CD4-positive, alpha-beta T cell (primary cell): ENCODE data around the gene OR10P1. TPM values are rescaled to one million over a fixed set of nuclear protein-coding genes. Genes with fewer than 3 reads are reported as not detected.

Experiments
- ATAC-seq: fragments of 200-7000 bp; cut with Tn5 transposase; one replicate; pipeline ENCODE4 v1.10.0; 2022; ENCODE audit warnings: mild to moderate bottlenecking; ENCODE audit not compliant: poor library complexity
- CTCF ChIA-PET: fragments of 350-600 bp; sonication (Branson Sonifier 250); formaldehyde crosslinking; loops from one replicate; lab custom pipeline; 2021; ENCODE audit warnings: antibody characterized with exemption, inconsistent platforms; lab: Charles Lee
- POLR2A ChIA-PET: fragments of 350-600 bp; sonication (Branson Sonifier 250); formaldehyde crosslinking; loops from one replicate; lab custom pipeline; 2021; ENCODE audit warnings: antibody characterized with exemption, inconsistent platforms; lab: Charles Lee
- DNase-seq, 14 experiments: peaks; one replicate each; pipeline ENCODE4 v3.0.0-alpha.2; 2013 to 2020; ENCODE audit warnings: mixed read lengths in 2 of 14
- H3K27ac ChIP-seq, 2 donors: one replicate each; pipeline versions ENCODE4 v1.5.1 to v1.7.0; 2013; ENCODE audit warnings: low read length in 2 of 2, low read depth in 1 of 2, mild to moderate bottlenecking in 1 of 2
- H3K27me3 ChIP-seq, 2 experiments: 1 replicate in 1 of 2; 2 replicates in 1 of 2; pipeline versions ENCODE4 v1.6.1 to v1.7.0; 2013; ENCODE audit warnings: low read length in 2 of 2, control low read depth in 1 of 2, mild to moderate bottlenecking in 1 of 2, moderate library complexity in 1 of 2; ENCODE audit not compliant: insufficient read depth in 2 of 2, control insufficient read depth in 1 of 2
- H3K36me3 ChIP-seq: one replicate; pipeline ENCODE4 v1.6.1; 2013; ENCODE audit warnings: low read length, control low read depth; ENCODE audit not compliant: insufficient read depth
- H3K4me1 ChIP-seq: one replicate; pipeline ENCODE4 v1.6.1; 2013; ENCODE audit warnings: low read length, control low read depth; ENCODE audit not compliant: insufficient read depth
- H3K4me3 ChIP-seq: one replicate; pipeline ENCODE4 v1.5.1; 2013; ENCODE audit warnings: mild to moderate bottlenecking, low read length, moderate library complexity
- H3K9me3 ChIP-seq, 2 experiments: 1 replicate in 1 of 2; 2 replicates in 1 of 2; pipeline versions ENCODE4 v1.6.1 to v1.7.0; 2013; ENCODE audit warnings: low read length in 2 of 2, mild to moderate bottlenecking in 2 of 2, control low read depth in 1 of 2, moderate library complexity in 1 of 2; ENCODE audit not compliant: control insufficient read depth in 1 of 2, insufficient read depth in 1 of 2
- H3K27ac Mint-ChIP-seq: one replicate; pipeline ENCODE4 v1.8.0; 2020; ENCODE audit warnings: mixed read lengths
- H3K27me3 Mint-ChIP-seq: one replicate; pipeline ENCODE4 v1.8.0; 2021; ENCODE audit warnings: mixed read lengths
- H3K36me3 Mint-ChIP-seq: one replicate; pipeline ENCODE4 v1.8.0; 2021; ENCODE audit warnings: low read depth, mixed read lengths
- H3K4me1 Mint-ChIP-seq: one replicate; pipeline ENCODE4 v1.8.0; 2021; ENCODE audit warnings: low read depth, mixed read lengths
- H3K4me3 Mint-ChIP-seq: one replicate; pipeline ENCODE4 v1.8.0; 2020; ENCODE audit warnings: mild to moderate bottlenecking, mixed read lengths
- H3K9me3 Mint-ChIP-seq: one replicate; pipeline ENCODE4 v1.8.0; 2020; ENCODE audit warnings: mixed read lengths
- intact Hi-C, 2 experiments: fragments of 100-400 bp; cut with DNase I in 1 of 2; cut with micrococcal nuclease in 1 of 2; formaldehyde crosslinking; loops; one replicate each; pipeline versions ENCODE4 v1.15.1 to v1.9.0; 2023 to 2025; cut with DNase I, micrococcal nuclease
- total RNA-seq, 174 experiments: library from RNA in 2 of 174; stranded (reverse) in 2 of 174; gene quantifications; one replicate each; pipeline ENCODE4 v1.2.3 and lab custom pipeline; 2021 to 2026
- TF ChIP-seq, protein P1 (sequence below): fragments of 200-600 bp; IDR thresholded peaks from one replicate; pipeline ENCODE4 v1.8.0; 2022; ENCODE audit warnings: antibody characterized with exemption, mild to moderate bottlenecking

The OR10P1 gene
- total RNA-seq, 2 experiments from 2014 or later: not detected

DNA sequence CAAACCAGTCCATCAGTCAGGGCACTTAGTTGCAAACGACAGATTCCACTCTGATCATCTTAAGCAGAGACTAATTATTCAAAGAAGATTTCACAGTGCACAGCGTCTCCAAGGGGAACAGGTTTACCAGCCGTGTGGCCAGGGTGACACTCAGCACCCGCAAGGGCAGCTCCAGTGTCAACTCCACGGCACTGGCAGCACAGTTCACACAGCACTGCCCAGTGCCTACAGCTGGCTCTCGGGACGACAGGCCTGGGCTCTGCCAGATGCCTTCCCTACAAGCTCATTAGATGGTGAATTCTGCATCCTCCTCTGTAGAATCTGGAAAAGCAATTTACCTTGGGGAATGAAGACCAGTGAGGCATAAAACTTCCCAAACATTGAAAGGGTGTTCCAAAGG lies 4.9 kb downstream of the OR10P1 start:
- intact Hi-C loops: no loop called here
- Histone ChIP-seq H3K9me3 (no peaks in the 10 kb centered on the region), H3K4me3 (no peak overlapping the region), H3K36me3 (no peaks in the 10 kb centered on the region), H3K27ac (no peak overlapping the region), H3K27me3 (no peaks in the 10 kb centered on the region), H3K4me1 (peaks cover 41% of the 10 kb centered on the region)
- Mint-ChIP-seq H3K27me3 (peaks cover 14% of the 10 kb centered on the region), H3K4me1 (peaks cover 30% of the 10 kb centered on the region), H3K4me3 (no peak overlapping the region), H3K27ac (no peak overlapping the region), H3K36me3 (no peaks in the 10 kb centered on the region), H3K9me3 (no peaks in the 10 kb centered on the region)
- POLR2A ChIA-PET: no interaction called here
- DNase-seq (no peak), ATAC-seq (no peak)
- CTCF ChIA-PET: interaction anchor here (1.8 kb wide), 1 partner anchor 14 kb away, joined by 5 read pairs; no protein-coding TSS in a partner anchor
- TF ChIP-seq, protein P1, sequence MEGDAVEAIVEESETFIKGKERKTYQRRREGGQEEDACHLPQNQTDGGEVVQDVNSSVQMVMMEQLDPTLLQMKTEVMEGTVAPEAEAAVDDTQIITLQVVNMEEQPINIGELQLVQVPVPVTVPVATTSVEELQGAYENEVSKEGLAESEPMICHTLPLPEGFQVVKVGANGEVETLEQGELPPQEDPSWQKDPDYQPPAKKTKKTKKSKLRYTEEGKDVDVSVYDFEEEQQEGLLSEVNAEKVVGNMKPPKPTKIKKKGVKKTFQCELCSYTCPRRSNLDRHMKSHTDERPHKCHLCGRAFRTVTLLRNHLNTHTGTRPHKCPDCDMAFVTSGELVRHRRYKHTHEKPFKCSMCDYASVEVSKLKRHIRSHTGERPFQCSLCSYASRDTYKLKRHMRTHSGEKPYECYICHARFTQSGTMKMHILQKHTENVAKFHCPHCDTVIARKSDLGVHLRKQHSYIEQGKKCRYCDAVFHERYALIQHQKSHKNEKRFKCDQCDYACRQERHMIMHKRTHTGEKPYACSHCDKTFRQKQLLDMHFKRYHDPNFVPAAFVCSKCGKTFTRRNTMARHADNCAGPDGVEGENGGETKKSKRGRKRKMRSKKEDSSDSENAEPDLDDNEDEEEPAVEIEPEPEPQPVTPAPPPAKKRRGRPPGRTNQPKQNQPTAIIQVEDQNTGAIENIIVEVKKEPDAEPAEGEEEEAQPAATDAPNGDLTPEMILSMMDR: no peak

- peak in 3 of 14 experiments; percentile 13 to 40 (median 36) for DNase-seq
- no peak overlapping the region for H3K4me3 ChIP-seq
- Mint-ChIP-seq H3K27me3 (peaks cover 8% of the 10 kb centered on the region), H3K27ac (no peak overlapping the region), H3K4me1 (peaks cover 27% of the 10 kb centered on the region), H3K9me3 (no peaks in the 10 kb centered on the region), H3K36me3 (no peaks in the 10 kb centered on the region), H3K4me3 (no peak overlapping the region)
- CTCF ChIA-PET: interaction anchor here (1.8 kb wide), 1 partner anchor 14 kb away, joined by 5 read pairs; no protein-coding TSS in a partner anchor
- no peaks in the 10 kb centered on the region for H3K9me3 ChIP-seq
- no peaks in the 10 kb centered on the region for H3K27me3 ChIP-seq
- H3K27ac ChIP-seq: no peak overlapping the region
- TF ChIP-seq, protein P1: no peak
- no peaks in the 10 kb centered on the region for H3K36me3 ChIP-seq
- POLR2A ChIA-PET: no interaction called here
- peaks cover 39% of the 10 kb centered on the region for H3K4me1 ChIP-seq
- intact Hi-C loops: loop anchor here in 1 of 2 experiments (2.0 kb wide), 1 partner anchor 15 kb away; no protein-coding TSS in a partner anchor
- ATAC-seq: no peak
These were observed 5.6 kb downstream of the OR10P1 start for GRCh38 chr12:55642267-55642666.

GRCh38 chr12:55642669-55643068 lies 6.0 kb downstream of the OR10P1 start:
- Mint-ChIP-seq H3K4me3 (no peak overlapping the region), H3K27me3 (peaks cover 4% of the 10 kb centered on the region), H3K9me3 (no peaks in the 10 kb centered on the region), H3K4me1 (peaks cover 23% of the 10 kb centered on the region), H3K27ac (no peak overlapping the region), H3K36me3 (no peaks in the 10 kb centered on the region)
- no peak for ATAC-seq
- H3K27ac ChIP-seq: no peak overlapping the region
- ChIA-PET CTCF (interaction anchor here (1.8 kb wide), 1 partner anchor 13 kb away, joined by 5 read pairs; no protein-coding TSS in a partner anchor), POLR2A (no interaction called here)
- peak in 5 of 14 experiments; percentile 12 to 51 (median 42) for DNase-seq
- TF ChIP-seq, protein P1: no peak
- no peaks in the 10 kb centered on the region for H3K9me3 ChIP-seq
- H3K4me1 ChIP-seq: peaks cover 37% of the 10 kb centered on the region
- H3K27me3 ChIP-seq: no peaks in the 10 kb centered on the region
- intact Hi-C loops: loop anchor here in 1 of 2 experiments (2.0 kb wide), 1 partner anchor 14 kb away; no protein-coding TSS in a partner anchor
- H3K36me3 ChIP-seq: no peaks in the 10 kb centered on the region
- H3K4me3 ChIP-seq: no peak overlapping the region
